Measurements from ENCODE around the gene PET100. TPM values are rescaled to one million over a fixed set of nuclear protein-coding genes. Genes with fewer than 3 reads are reported as not detected.
A peak's percentile ranks its signal among the peaks of the same experiment; 100 is the strongest.

Gene PET100
- total RNA-seq, 1 donor from 2014 or later: 184 TPM

DNA sequence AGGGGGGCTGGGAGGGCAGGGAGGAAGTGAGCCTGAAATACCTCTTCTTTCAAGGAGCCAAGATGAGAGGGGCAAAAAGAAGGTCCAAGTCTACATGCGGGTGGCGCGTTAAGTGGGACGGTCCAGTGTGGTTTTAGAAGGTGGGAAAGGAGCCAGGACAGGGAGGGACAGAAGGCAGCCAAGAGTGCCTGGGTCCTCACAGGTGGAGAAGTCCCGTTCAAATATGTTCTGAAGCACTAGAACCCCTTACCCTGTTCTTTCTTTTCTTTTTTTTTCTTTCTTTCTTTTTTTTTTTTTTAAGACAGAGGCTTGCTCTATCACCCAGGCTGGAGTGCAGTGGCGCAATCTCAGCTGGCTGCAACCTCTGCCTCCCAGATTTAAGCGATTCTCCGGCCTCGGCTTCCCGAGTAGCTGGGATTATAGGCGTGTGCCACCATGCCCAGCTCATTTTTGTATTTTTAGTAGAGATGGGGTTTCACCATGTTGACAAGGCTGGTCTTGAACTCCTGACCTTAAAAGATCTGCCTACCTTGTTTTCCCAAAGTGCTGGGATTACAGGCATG is 26.6 kb upstream of the PET100 start:
- Mint-ChIP-seq H3K27me3 (no peaks in the 10 kb centered on the region), H3K4me3 (ENCODE audit: low read depth) (no peak overlapping the region), H3K27ac (no peak overlapping the region), H3K36me3 (ENCODE audit: insufficient read depth) (peaks cover 17% of the 10 kb centered on the region), H3K9me3 (ENCODE audit: low read depth) (no peaks in the 10 kb centered on the region), H3K4me1 (ENCODE audit: low read depth) (peaks cover 3% of the 10 kb centered on the region)
- DNase-seq (ENCODE audit: low spot score, unreplicated experiment): no peak
- TF ChIP-seq, protein P1, sequence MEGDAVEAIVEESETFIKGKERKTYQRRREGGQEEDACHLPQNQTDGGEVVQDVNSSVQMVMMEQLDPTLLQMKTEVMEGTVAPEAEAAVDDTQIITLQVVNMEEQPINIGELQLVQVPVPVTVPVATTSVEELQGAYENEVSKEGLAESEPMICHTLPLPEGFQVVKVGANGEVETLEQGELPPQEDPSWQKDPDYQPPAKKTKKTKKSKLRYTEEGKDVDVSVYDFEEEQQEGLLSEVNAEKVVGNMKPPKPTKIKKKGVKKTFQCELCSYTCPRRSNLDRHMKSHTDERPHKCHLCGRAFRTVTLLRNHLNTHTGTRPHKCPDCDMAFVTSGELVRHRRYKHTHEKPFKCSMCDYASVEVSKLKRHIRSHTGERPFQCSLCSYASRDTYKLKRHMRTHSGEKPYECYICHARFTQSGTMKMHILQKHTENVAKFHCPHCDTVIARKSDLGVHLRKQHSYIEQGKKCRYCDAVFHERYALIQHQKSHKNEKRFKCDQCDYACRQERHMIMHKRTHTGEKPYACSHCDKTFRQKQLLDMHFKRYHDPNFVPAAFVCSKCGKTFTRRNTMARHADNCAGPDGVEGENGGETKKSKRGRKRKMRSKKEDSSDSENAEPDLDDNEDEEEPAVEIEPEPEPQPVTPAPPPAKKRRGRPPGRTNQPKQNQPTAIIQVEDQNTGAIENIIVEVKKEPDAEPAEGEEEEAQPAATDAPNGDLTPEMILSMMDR (IDR thresholded peaks at IDR 0.05; ENCODE audit: unreplicated experiment): no peak

DNA sequence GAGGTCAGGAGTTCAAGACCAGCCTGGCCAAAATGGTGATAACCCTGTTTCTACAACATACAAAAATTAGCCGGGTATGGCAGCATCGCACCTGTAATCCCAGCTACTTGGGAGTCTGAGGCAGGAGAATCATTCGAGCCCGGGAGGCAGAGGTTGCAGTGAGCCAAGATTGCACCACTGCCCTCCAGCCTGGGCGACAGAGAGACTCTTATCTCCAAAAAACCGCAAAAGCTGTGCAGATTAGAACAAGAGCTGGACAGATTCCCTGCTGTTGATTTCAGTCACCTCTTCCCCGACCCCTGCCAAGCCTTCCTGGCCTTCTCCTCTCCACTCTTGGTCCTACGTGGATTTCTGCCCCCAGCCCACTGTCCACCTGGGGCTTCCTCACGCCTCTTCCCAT is 25.7 kb upstream of the PET100 start:
- H3K4me1 Mint-ChIP-seq (ENCODE audit: low read depth): no peaks in the 10 kb centered on the region
- no peaks in the 10 kb centered on the region for H3K27me3 Mint-ChIP-seq
- TF ChIP-seq, protein P1 (IDR thresholded peaks at IDR 0.05; ENCODE audit: unreplicated experiment): no peak
- peak overlapping the region; percentile 71 for H3K27ac Mint-ChIP-seq
- peaks cover 14% of the 10 kb centered on the region for H3K36me3 Mint-ChIP-seq (ENCODE audit: insufficient read depth)
- no peak overlapping the region for H3K4me3 Mint-ChIP-seq (ENCODE audit: low read depth)
- DNase-seq (ENCODE audit: low spot score, unreplicated experiment): no peak
- H3K9me3 Mint-ChIP-seq (ENCODE audit: low read depth): no peaks in the 10 kb centered on the region

DNA sequence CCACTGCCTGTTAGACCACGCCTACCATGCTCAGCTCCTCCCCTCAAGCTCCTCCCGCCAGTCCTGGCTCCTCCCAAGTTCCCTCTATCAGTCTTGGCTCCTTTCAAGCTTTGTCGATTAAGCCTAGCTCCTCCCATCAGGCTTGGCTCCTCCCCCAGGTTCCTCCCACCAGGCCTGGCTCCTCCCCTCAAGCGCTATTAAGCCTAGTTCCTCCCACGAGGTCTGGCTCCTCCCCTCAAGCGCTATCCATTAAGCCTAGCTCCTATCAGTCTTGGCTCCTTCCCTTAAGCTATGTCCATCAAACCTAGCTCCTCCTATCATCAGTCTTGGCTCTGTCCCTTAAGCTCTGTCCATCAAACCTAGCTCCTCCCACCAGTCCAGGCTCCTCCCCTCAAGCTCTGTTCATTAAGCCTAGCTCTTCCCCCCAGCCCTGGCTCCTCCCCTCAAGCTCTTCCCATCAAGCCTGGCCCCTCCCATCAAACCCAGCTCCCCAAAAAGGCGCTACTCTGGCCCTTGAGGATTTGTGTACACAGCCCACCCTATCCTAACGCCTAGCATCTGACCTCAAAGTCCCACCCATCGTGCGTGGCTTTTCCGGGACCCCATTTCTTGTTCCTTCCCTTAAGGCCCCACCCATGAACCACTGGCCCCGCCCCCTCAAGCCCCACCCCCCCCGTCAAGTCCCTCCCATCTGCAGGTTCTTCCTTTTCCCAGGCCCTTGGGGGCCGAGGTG is 23.9 kb upstream of the PET100 start:
- no peak overlapping the region for H3K4me3 Mint-ChIP-seq (ENCODE audit: low read depth)
- no peak for DNase-seq (ENCODE audit: low spot score, unreplicated experiment)
- peaks cover 17% of the 10 kb centered on the region for H3K36me3 Mint-ChIP-seq (ENCODE audit: insufficient read depth)
- H3K9me3 Mint-ChIP-seq (ENCODE audit: low read depth): no peaks in the 10 kb centered on the region
- H3K27me3 Mint-ChIP-seq: no peaks in the 10 kb centered on the region
- H3K4me1 Mint-ChIP-seq (ENCODE audit: low read depth): no peaks in the 10 kb centered on the region
- TF ChIP-seq, protein P1 (IDR thresholded peaks at IDR 0.05; ENCODE audit: unreplicated experiment): no peak
- H3K27ac Mint-ChIP-seq: no peak overlapping the region

DNA sequence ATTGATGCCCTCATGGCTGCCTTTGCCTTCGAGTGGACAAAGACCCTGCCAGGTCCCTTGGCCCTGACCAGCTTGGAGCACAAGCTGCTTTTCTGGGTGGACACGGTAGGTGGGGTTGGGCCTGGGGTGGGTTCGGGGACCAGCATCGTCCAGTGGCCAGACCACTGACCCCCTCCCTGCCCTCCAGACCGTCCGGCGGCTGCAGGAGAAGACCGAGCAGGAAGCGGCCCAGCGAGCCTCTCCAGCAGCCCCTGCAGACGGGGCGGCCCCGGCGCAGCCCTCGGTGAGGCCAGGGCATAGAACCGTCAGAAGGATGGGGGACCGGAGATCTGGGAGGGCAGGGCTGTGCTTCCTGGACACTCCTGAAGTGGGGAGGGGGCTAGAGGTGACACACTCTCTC is 23.3 kb upstream of the PET100 start:
- H3K27me3 Mint-ChIP-seq: no peaks in the 10 kb centered on the region
- H3K4me1 Mint-ChIP-seq (ENCODE audit: low read depth): no peaks in the 10 kb centered on the region
- TF ChIP-seq, protein P1 (IDR thresholded peaks at IDR 0.05; ENCODE audit: unreplicated experiment): no peak
- peaks cover 17% of the 10 kb centered on the region for H3K36me3 Mint-ChIP-seq (ENCODE audit: insufficient read depth)
- H3K27ac Mint-ChIP-seq: no peak overlapping the region
- DNase-seq (ENCODE audit: low spot score, unreplicated experiment): no peak
- no peak overlapping the region for H3K4me3 Mint-ChIP-seq (ENCODE audit: low read depth)
- no peaks in the 10 kb centered on the region for H3K9me3 Mint-ChIP-seq (ENCODE audit: low read depth)

DNA sequence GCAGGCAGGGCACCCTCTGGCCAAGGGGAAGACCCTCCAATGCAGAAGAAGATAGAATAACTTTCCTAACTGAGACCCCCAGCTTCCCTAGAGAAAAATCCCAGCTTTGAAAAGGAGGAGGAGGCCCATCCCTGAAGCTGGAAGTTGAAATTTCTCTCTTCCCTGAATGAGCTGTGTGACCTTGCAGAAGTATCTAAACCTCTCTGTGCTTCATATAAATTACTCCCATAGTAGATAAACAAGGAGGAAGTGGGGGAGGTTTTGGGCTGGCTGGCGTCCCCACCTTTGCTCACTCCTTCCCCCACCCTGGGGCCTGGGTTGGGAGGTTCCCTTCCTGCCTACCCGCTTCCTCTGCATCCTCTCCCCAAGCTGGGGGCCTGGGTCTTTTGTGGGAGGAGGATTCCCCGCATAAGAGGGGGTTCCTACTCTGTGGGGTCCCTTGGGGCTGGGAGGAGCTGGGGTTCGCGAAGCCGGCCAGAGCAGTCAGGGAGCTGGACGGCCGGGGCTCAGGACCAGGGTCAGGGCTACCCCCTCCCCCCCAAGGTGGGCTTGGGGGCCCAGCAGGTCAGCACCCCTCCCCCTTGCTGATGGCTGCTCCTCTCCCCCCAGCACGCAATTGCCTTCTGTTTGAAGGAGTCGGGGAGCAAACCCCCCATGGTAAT is 22.2 kb upstream of the PET100 start:
- no peaks in the 10 kb centered on the region for H3K27me3 Mint-ChIP-seq
- no peaks in the 10 kb centered on the region for H3K4me1 Mint-ChIP-seq (ENCODE audit: low read depth)
- H3K9me3 Mint-ChIP-seq (ENCODE audit: low read depth): no peaks in the 10 kb centered on the region
- DNase-seq (ENCODE audit: low spot score, unreplicated experiment): no peak
- no peak overlapping the region for H3K4me3 Mint-ChIP-seq (ENCODE audit: low read depth)
- TF ChIP-seq, protein P1 (IDR thresholded peaks at IDR 0.05; ENCODE audit: unreplicated experiment): no peak
- no peak overlapping the region for H3K27ac Mint-ChIP-seq
- peaks cover 17% of the 10 kb centered on the region for H3K36me3 Mint-ChIP-seq (ENCODE audit: insufficient read depth)
